H1 (cell line): ENCODE measurements around the gene BIRC2.

Experiments
- EZH2 ChIP-seq: fragments of 200-600 bp; sonication (generic); IDR thresholded peaks from 2 replicates; pipeline ENCODE4 v1.7.1; 2012; ENCODE audit warnings: low read depth, mild to moderate bottlenecking, moderate library complexity, low read length, inconsistent platforms; ENCODE audit not compliant: severe bottlenecking
- KDM5A ChIP-seq: fragments of 200-600 bp; IDR thresholded peaks from 2 replicates; pipeline ENCODE4 v1.7.1; 2012; ENCODE audit warnings: mild to moderate bottlenecking, low read length, inconsistent platforms, mixed read lengths
- POLR2A ChIP-seq, 2 experiments: IDR thresholded peaks; 1 replicate in 1 of 2; 2 replicates in 1 of 2; pipeline ENCODE4 v1.6.1; 2011; ENCODE audit warnings: low read depth in 2 of 2, low read length in 2 of 2, mild to moderate bottlenecking in 2 of 2; ENCODE audit errors: control extremely low read depth in 1 of 2
- TAF7 ChIP-seq: optimal IDR thresholded peaks from 2 replicates; pipeline ENCODE3; 2011; ENCODE audit warnings: low read depth, mild to moderate bottlenecking, inconsistent platforms, low read length, moderate library complexity, borderline replicate concordance

DNA sequence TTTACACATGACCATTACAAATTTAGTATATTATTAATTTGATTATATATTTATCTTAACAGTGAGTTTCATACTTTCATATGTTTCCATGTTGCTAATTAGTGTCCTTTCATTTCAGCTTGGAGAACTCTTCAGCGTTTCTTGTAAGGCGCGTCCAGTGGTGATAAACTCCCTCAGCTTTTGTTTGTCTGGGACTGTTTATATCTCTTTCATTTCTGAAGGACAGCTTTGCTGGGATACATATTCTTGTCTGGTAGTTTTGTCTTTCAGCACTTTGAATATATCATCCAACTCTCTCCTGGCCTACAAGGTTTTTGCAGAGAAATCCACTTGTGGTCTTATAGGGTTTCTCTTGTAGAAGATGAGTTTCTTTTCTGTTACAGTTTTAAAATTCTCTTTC is 12.4 kb downstream of the BIRC2 start:
- TF ChIP-seq KDM5A: no peak
- no peak for TF ChIP-seq POLR2A (IDR thresholded peaks at IDR 0.05; ENCODE audit: control extremely low read depth in 1 of 2, low read depth in 2 of 2, low read length in 2 of 2)
- TF ChIP-seq EZH2: no peak
- no peak for TF ChIP-seq TAF7
